HepG2 (cell line): ENCODE results near the gene CD40. TPM values are rescaled to one million over a fixed set of nuclear protein-coding genes. Genes with fewer than 3 reads are reported as not detected.

Experiments used
- CENPBD1 ChIP-seq: sonication (generic); formaldehyde crosslinking; IDR thresholded peaks from 2 replicates; pipeline ENCODE4 v1.8.0; 2022; ENCODE audit warnings: missing genetic modification reagents, low read depth, mild to moderate bottlenecking, borderline replicate concordance
- DNMT1 ChIP-seq: sonication (generic); formaldehyde crosslinking; IDR thresholded peaks from 2 replicates; pipeline ENCODE4 v1.5.1; 2020; ENCODE audit warnings: mild to moderate bottlenecking, missing genetic modification reagents
- ESRRA ChIP-seq: sonication (generic); formaldehyde crosslinking; IDR thresholded peaks from 2 replicates; pipeline ENCODE4 v1.5.1; 2020; ENCODE audit warnings: mild to moderate bottlenecking, low read depth, missing genetic modification reagents
- HDAC6 ChIP-seq: fragments of 200-600 bp; sonication (generic); IDR thresholded peaks from 2 replicates; pipeline ENCODE4 v1.7.0; 2017; ENCODE audit warnings: mild to moderate bottlenecking, antibody characterized with exemption, low read length, low read depth
- MEF2D ChIP-seq: sonication (generic); formaldehyde crosslinking; IDR thresholded peaks from 2 replicates; pipeline ENCODE4 v1.5.1; 2020; ENCODE audit warnings: mild to moderate bottlenecking, missing genetic modification reagents
- MTA3 ChIP-seq: sonication (generic); formaldehyde crosslinking; IDR thresholded peaks from 2 replicates; pipeline ENCODE4 v1.4.0; 2020; ENCODE audit warnings: missing genetic modification reagents
- MXD4 ChIP-seq: IDR thresholded peaks from 2 replicates; pipeline ENCODE4 v1.6.1; 2016; ENCODE audit warnings: mild to moderate bottlenecking, missing biosample characterization, missing genetic modification reagents
- MZF1 ChIP-seq: sonication (generic); formaldehyde crosslinking; IDR thresholded peaks from 2 replicates; pipeline ENCODE4 v1.8.1; 2023; ENCODE audit warnings: mild to moderate bottlenecking, missing genetic modification reagents, borderline replicate concordance
- RARG ChIP-seq: sonication (generic); formaldehyde crosslinking; IDR thresholded peaks from 2 replicates; pipeline ENCODE4 v1.4.0; 2020; ENCODE audit warnings: low read depth, mild to moderate bottlenecking, missing genetic modification reagents
- SCMH1 ChIP-seq: sonication (generic); formaldehyde crosslinking; IDR thresholded peaks from 2 replicates; pipeline ENCODE4 v1.9.0; 2021; ENCODE audit warnings: missing genetic modification reagents, mild to moderate bottlenecking, borderline replicate concordance
- ZBTB20 ChIP-seq: sonication (generic); formaldehyde crosslinking; IDR thresholded peaks from 2 replicates; pipeline ENCODE4 v1.8.1; 2023; ENCODE audit warnings: missing genetic modification reagents, low read depth, mild to moderate bottlenecking, borderline replicate concordance
- ZFP36 ChIP-seq: fragments of 150-350 bp; IDR thresholded peaks from 2 replicates; pipeline ENCODE4 v1.6.1; 2018; ENCODE audit warnings: borderline replicate concordance, low read length, low read depth; ENCODE audit not compliant: partially characterized antibody
- ZNF160 ChIP-seq: sonication (generic); formaldehyde crosslinking; IDR thresholded peaks from 2 replicates; pipeline ENCODE4 v1.8.0; 2022; ENCODE audit warnings: mild to moderate bottlenecking, inconsistent platforms, missing genetic modification reagents
- ZNF432 ChIP-seq: sonication (generic); formaldehyde crosslinking; IDR thresholded peaks from 2 replicates; pipeline ENCODE4 v1.5.0; 2020; ENCODE audit warnings: missing genetic modification reagents, mild to moderate bottlenecking, borderline replicate concordance
- ZNF513 ChIP-seq: sonication (generic); formaldehyde crosslinking; conservative IDR thresholded peaks from 2 replicates; pipeline ENCODE4 v1.5.0; 2020; ENCODE audit warnings: missing genetic modification reagents
- ZNF556 ChIP-seq: sonication (generic); formaldehyde crosslinking; IDR thresholded peaks from 2 replicates; pipeline ENCODE4 v1.4.0; 2020; ENCODE audit warnings: mild to moderate bottlenecking, missing genetic modification reagents, borderline replicate concordance
- ZNF83 ChIP-seq: sonication (generic); formaldehyde crosslinking; IDR thresholded peaks from 2 replicates; pipeline ENCODE4 v1.4.0; 2020; ENCODE audit warnings: missing genetic modification reagents, mild to moderate bottlenecking, borderline replicate concordance
- polyA plus RNA-seq, 8 experiments: library from polyadenylated mRNA; depleted of rRNA in 3 of 8; stranded (reverse) in 7 of 8; unstranded in 1 of 8; fragments of >200 nt; fragmentation: Illumina TruSeq in 4 of 8; extraction: Trizol in 4 of 8; gene quantifications; 2 replicates each; pipeline versions ENCODE4 v1.2.1 to v1.2.3, GENCODE V29; 2011 to 2016; ENCODE audit warnings: low read depth in 4 of 8, missing spikeins in 1 of 8, mixed read lengths in 1 of 8; ENCODE audit not compliant: insufficient read depth in 1 of 8
- total RNA-seq, 5 experiments: library from RNA; depleted of rRNA; stranded (reverse); fragments of >200 nt; fragmentation: Illumina TruSeq; extraction: Trizol; gene quantifications; 2 replicates each; pipeline ENCODE4 v1.2.3, GENCODE V29; 2016; ENCODE audit warnings: low read depth in 1 of 5
- TF ChIP-seq, protein P1 (sequence below): IDR thresholded peaks from 2 replicates; pipeline ENCODE4 v1.6.1; 2016; ENCODE audit warnings: low read depth, missing genetic modification reagents, missing compliant biosample characterization
- TF ChIP-seq, protein P2 (sequence below): sonication (generic); formaldehyde crosslinking; IDR thresholded peaks from 2 replicates; pipeline ENCODE4 v1.5.1; 2020; ENCODE audit warnings: mild to moderate bottlenecking, missing genetic modification reagents, moderate library complexity

CD40 gene
- total and polyA plus RNA-seq, 2 of the 13 experiments (the other 11 are each of a cell fraction or from before 2014, with no cell fraction given), result 4.6 to 13.4 TPM

GRCh38 chr20:46089417-46090388 lies 28.4 kb upstream of the CD40 start, which contains the start of gene NCOA5 (continued):
- TF ChIP-seq ZNF83 (peak; percentile 74; the same call in 1 of the 2 replicates), ZNF556 (peak; percentile 97; the same call in 1 of the 2 replicates), HDAC6 (no peak), RARG (CRISPR knock-in tag) (no peak), ZNF160 (peak; percentile 58; the same call in 1 of the 2 replicates), ZFP36 (peak; percentile 4), ESRRA (CRISPR knock-in tag) (peak; percentile 76), CENPBD1 (CRISPR knock-in tag) (peak; percentile 57; the same call in 1 of the 2 replicates), MXD4 (CRISPR knock-in tag) (peak; percentile 96), MEF2D (CRISPR knock-in tag) (peak; percentile 15; the same call in 1 of the 2 replicates), DNMT1 (CRISPR knock-in tag) (peak; percentile 100), ZNF432 (peak; percentile 1; the same call in 1 of the 2 replicates), MZF1 (CRISPR knock-in tag) (peak; percentile 10; the same call in 1 of the 2 replicates), MTA3 (CRISPR knock-in tag) (no peak), ZNF513 (CRISPR knock-in tag) (0 out of 2 replicates have a peak, but pooled peaks have one; percentile 17), SCMH1 (CRISPR knock-in tag) (no peak), ZBTB20 (CRISPR knock-in tag) (peak; percentile 70)
- TF ChIP-seq, protein P1, sequence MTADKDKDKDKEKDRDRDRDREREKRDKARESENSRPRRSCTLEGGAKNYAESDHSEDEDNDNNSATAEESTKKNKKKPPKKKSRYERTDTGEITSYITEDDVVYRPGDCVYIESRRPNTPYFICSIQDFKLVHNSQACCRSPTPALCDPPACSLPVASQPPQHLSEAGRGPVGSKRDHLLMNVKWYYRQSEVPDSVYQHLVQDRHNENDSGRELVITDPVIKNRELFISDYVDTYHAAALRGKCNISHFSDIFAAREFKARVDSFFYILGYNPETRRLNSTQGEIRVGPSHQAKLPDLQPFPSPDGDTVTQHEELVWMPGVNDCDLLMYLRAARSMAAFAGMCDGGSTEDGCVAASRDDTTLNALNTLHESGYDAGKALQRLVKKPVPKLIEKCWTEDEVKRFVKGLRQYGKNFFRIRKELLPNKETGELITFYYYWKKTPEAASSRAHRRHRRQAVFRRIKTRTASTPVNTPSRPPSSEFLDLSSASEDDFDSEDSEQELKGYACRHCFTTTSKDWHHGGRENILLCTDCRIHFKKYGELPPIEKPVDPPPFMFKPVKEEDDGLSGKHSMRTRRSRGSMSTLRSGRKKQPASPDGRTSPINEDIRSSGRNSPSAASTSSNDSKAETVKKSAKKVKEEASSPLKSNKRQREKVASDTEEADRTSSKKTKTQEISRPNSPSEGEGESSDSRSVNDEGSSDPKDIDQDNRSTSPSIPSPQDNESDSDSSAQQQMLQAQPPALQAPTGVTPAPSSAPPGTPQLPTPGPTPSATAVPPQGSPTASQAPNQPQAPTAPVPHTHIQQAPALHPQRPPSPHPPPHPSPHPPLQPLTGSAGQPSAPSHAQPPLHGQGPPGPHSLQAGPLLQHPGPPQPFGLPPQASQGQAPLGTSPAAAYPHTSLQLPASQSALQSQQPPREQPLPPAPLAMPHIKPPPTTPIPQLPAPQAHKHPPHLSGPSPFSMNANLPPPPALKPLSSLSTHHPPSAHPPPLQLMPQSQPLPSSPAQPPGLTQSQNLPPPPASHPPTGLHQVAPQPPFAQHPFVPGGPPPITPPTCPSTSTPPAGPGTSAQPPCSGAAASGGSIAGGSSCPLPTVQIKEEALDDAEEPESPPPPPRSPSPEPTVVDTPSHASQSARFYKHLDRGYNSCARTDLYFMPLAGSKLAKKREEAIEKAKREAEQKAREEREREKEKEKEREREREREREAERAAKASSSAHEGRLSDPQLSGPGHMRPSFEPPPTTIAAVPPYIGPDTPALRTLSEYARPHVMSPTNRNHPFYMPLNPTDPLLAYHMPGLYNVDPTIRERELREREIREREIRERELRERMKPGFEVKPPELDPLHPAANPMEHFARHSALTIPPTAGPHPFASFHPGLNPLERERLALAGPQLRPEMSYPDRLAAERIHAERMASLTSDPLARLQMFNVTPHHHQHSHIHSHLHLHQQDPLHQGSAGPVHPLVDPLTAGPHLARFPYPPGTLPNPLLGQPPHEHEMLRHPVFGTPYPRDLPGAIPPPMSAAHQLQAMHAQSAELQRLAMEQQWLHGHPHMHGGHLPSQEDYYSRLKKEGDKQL (CRISPR knock-in tag), result no peak; the same call in 1 of the 2 replicates
- TF ChIP-seq, protein P2, sequence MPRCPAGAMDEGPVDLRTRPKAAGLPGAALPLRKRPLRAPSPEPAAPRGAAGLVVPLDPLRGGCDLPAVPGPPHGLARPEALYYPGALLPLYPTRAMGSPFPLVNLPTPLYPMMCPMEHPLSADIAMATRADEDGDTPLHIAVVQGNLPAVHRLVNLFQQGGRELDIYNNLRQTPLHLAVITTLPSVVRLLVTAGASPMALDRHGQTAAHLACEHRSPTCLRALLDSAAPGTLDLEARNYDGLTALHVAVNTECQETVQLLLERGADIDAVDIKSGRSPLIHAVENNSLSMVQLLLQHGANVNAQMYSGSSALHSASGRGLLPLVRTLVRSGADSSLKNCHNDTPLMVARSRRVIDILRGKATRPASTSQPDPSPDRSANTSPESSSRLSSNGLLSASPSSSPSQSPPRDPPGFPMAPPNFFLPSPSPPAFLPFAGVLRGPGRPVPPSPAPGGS (CRISPR knock-in tag), result peak; percentile 100
